Ishikawa (cell line): ENCODE measurements around the gene MTOR.

Experiments used
- CEBPB ChIP-seq: IDR thresholded peaks from 2 replicates; pipeline ENCODE4 v1.6.1; 2012
- CREB1 ChIP-seq: IDR thresholded peaks from 2 replicates; pipeline ENCODE4 v1.6.1; 2012; ENCODE audit warnings: low read depth
- EGR1 ChIP-seq: IDR thresholded peaks from 2 replicates; pipeline ENCODE4 v1.6.1; 2012
- EP300 ChIP-seq: IDR thresholded peaks from 2 replicates; pipeline ENCODE4 v1.6.1; 2012; ENCODE audit warnings: borderline replicate concordance
- MAX ChIP-seq: IDR thresholded peaks from 2 replicates; pipeline ENCODE4 v1.6.1; 2012
- NFIC ChIP-seq: IDR thresholded peaks from 2 replicates; pipeline ENCODE4 v1.6.1; 2012
- RAD21 ChIP-seq: IDR thresholded peaks from 2 replicates; pipeline ENCODE4 v1.6.1; 2012; ENCODE audit warnings: low read depth
- REST ChIP-seq: IDR thresholded peaks from 2 replicates; pipeline ENCODE4 v1.6.1; 2012; ENCODE audit warnings: low read depth, mild to moderate bottlenecking
- TAF1 ChIP-seq: IDR thresholded peaks from 2 replicates; pipeline ENCODE4 v1.6.1; 2012; ENCODE audit warnings: low read depth, mild to moderate bottlenecking
- TCF12 ChIP-seq: IDR thresholded peaks from 2 replicates; pipeline ENCODE4 v1.6.1; 2012; ENCODE audit warnings: low read depth
- USF1 ChIP-seq: IDR thresholded peaks from 2 replicates; pipeline ENCODE4 v1.6.1; 2012
- YY1 ChIP-seq: IDR thresholded peaks from 2 replicates; pipeline ENCODE4 v1.6.1; 2012; ENCODE audit warnings: low read depth

- no peak for TF ChIP-seq CEBPB
- TF ChIP-seq MAX = no peak
- no peak for TF ChIP-seq TAF1
- no peak for TF ChIP-seq TCF12
- TF ChIP-seq EP300 = no peak
- no peak for TF ChIP-seq RAD21
- no peak for TF ChIP-seq NFIC
- no peak for TF ChIP-seq EGR1
- no peak for TF ChIP-seq CREB1
- no peak for TF ChIP-seq REST
- no peak for TF ChIP-seq USF1
- no peak for TF ChIP-seq YY1
Measured at GRCh38 chr1:11158720-11159321, 103.5 kb downstream of the MTOR start.
